Occipital lobe (tissue), 2 donors: ENCODE measurements around the gene TRMT10A. TPM values are rescaled to one million over a fixed set of nuclear protein-coding genes. Genes with fewer than 3 reads are reported as not detected.

Source experiments
- DNase-seq: peaks from one replicate; lab custom pipeline; 2025; lab: John Stamatoyannopoulos, UW
- total RNA-seq: library from RNA; depleted of rRNA; stranded (reverse); fragments of >200 nt; gene quantifications from one replicate; pipeline ENCODE4 v1.2.3, GENCODE V29; 2014

TRMT10A gene
- total RNA-seq, result 5.6 TPM

GRCh38 chr4:99563310-99564186 lies at the start of gene TRMT10A:
TSS of gene TRMT10A (minus strand) at chr4:99564039. CDS start at chr4:99559338, 4,701 bp downstream.
- peak; percentile 96 for DNase-seq

DNA sequence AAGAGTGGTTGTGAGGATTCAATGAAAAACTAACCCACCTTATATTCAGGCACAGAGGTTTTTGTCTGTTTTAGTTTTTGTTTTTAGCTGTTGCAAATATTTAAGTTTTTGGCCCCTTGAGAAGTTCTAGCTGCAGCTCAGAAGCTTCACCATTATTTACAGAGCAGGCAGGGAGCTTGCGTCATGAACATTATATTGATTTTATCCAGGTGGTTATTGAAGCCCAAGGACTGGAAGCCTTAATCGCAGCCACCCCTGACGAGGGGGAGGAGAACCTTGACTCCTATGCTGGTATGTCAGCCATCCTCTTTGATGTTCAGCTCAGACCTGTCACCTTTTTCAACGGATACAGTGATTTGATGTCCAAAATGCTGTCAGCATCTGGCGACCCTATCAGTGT lies 48.9 kb upstream of the TRMT10A start:
- no peak for DNase-seq

- no peak for DNase-seq
These were observed 48.4 kb upstream of the TRMT10A start for GRCh38 chr4:99612281-99612680.

DNA sequence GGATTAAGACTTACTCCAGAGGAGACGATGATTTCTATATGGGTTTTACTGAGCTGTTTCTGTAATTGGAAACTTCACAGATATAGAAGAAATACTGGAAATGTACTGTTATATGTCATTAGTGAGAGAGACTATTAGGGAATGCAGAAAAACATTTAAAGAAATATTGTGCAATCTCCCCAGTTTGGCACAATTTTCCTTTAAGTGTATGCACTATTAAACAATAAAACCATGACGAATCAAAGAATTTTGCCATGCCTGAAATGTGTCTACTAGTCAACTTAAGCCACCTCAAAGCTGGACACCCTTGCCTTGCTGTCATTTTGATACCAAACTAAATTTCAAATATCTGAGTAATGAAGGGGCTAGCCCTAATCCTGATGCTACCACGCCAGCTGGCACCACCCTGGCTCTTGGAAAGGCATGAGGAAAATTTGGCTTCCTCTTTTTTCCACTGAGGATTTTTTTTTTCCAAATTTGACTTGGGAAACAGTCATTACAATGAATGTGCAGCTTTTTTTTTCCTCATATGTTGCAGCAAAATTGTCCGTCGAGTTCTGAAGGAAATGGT lies 46.9 kb upstream of the TRMT10A start:
- DNase-seq, result no peak

DNA sequence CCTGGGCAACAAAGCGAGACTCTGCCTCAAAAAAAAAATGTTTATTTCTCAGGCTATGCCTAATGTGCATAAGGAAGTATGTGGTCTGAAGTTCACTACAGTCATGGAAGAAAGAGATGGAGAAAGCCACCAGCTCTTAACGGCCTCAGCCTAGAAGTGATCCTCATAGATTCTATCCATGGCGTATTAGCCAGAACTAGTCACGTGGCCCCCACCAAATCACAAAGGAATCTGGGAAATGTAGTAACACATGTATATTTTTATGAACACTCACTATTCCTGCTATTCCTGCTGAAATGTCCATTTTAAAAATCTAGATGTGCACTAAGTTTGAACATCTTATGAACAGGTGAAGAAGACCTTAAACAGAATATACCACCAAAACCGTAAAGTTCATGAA lies 44.6 kb upstream of the TRMT10A start:
- no peak for DNase-seq

DNA sequence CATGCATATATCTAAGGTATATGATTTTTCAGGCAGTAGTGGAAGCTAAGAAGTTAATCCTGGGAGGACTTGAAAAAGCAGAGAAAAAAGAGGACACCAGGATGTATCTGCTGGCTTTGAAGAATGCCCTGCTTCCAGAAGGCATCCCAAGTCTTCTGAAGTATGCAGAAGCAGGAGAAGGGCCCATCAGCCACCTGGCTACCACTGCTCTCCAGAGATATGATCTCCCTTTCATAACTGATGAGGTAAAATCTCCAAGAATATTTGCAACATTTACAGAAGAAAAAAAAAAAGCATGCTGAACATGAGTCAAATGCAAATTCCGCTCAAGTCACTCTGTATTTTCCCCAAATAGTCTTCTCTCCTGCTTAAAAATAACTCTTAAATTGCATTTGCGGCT lies 42.9 kb upstream of the TRMT10A start:
- no peak for DNase-seq

DNA sequence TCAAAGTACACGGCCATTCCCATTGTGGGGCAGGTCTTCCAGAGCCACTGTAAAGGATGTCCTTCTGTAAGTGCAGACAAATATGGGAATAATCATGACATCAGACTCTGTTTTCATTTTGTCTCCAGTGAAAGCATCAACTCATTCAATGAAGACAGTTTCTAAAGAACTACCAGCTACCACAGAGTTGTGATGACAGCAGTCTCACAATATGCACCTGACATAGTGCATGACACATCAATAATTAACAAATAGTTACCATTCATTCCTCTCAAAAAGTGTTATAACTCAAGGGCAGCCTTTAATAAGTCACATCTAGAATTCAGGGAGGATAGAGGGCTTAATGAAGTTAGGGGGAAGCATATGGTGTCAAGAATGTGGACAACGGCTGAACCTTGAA lies 31.0 kb upstream of the TRMT10A start:
- DNase-seq, result no peak

DNA sequence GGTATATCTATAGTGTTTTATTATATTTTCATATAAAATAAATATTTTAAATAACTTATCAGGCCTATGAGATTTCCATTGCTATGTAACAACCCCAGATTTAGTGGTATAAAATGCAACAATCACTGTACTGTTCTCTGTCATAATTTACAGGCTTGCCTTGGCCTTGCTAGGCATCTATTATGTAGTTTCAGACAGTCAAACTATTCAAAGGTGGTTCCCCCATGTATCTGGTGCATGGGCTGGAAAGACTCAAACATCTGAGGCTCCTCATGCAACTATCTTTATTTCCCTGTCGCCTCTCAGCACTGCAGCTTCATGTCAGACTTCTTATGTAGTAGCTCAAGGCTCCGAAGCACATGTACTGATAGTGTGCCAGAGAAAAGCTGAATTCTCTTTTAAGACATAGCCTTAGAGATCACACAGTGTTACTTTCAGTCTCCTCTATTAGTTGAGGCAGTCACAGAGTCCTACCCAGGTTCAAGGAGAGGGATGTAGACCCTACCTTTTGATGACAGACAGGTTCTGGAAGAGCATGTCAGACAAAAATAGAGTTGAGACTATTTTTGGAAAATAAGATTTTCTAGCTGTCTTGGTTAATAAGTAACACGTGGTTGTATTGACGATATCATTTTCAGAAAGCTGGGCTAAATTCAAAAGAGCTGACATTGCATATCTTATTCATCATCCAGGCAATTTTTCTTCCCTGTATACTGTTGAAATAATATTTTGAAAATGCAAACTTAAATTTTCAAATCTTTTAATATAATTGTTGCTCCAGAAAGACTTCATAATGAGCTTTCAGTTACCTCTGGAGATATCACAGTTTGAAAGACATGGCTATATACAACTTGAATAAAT lies 30.2 kb upstream of the TRMT10A start:
- no peak for DNase-seq

DNA sequence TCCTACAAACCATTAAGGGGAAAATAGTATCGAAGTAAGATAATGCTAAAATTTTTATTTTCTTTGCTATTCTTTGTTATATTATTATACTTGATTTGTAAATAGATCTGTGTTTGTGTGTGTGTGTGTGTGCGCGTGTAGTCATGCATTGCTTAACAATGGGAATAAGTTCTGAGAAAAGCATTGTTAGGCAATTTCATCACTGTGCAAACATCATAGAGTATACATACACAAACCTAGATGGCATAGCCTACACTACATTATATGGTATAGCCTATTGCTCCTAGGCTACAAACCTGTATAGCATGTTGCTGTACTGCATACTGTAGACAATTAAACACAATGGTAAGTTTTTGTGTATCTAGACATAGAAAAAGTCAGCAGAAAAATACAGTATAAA lies 27.9 kb upstream of the TRMT10A start:
- DNase-seq, result no peak

- DNase-seq, result no peak
These were observed 24.0 kb upstream of the TRMT10A start for GRCh38 chr4:99587803-99588202.

GRCh38 chr4:99587309-99587708 lies 23.5 kb upstream of the TRMT10A start:
- DNase-seq, result no peak

GRCh38 chr4:99586797-99587196 lies 23.0 kb upstream of the TRMT10A start:
- DNase-seq, result no peak

GRCh38 chr4:99586322-99586721 lies 22.5 kb upstream of the TRMT10A start:
- DNase-seq, result no peak

DNA sequence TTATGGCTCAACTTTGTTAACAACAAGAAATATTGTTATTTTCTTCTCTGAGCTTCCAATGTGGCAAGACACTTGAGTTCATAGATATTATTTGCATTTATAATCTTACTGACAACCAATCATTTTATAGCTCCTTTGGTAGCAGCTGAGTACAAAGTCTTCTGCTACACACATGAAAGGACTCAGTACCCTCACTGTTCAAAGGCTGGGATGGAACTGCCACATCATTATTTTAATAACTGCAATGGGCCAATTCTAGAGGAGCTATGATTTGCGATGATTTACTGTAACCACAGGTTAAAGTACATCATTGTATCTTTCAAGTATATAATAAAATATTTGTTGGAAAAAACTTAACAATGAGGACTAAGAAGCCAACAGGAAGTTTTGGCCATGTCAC lies 21.7 kb upstream of the TRMT10A start:
- no peak for DNase-seq

DNA sequence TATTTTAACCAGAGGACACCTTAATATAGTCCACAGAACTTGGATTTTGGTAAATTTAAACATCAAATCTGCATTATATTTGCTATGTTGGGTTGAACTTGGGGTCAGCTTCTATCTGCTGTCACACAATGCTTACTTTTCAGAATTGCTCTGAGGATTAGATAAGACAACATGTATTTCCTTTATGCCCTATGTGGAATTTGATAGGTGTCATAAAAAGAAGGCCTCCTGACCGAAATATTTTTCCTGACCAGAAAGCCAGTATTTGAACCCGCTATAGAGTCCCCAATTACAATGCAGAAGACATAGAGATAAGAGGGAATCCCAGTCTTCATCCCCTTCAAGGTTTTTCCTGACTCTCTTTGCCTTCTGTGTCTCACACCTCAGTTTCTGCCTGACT lies 14.9 kb upstream of the TRMT10A start:
- no peak for DNase-seq

GRCh38 chr4:99574530-99575324 lies 10.9 kb upstream of the TRMT10A start, which contains the start of gene MTTP:
TSS of gene MTTP (plus strand) at chr4:99574824. CDS start at chr4:99574910, 86 bp downstream.
- no peak for DNase-seq

DNA sequence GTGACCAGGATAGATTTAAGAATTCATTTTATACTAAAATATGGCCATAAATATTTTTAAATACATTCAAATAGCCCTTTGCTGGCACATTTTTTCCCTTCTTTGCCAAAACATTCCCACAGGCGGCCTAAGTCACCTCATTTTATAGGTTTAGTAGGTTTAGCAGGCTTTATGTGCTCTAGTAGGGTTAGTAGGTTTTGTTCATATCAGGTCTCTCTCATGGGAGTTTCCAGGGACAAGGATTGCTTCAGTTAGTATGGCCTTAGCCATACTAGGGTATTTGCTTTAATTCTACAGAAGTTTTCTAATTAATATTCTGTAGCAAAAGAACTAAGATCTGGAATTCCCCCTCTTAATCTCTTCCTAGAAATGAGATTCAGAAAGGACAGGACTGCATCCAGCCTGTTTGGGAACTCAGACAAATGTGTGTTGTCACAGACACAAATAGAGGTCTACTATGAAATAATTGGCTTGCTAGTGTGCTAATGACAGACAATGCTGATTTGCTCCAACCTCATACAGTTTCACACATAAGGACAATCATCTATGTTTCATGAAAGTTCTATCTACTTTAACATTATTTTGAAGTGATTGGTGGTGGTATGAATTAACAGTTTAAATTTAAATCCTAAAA lies 10.0 kb upstream of the TRMT10A start:
- DNase-seq, result no peak

DNA sequence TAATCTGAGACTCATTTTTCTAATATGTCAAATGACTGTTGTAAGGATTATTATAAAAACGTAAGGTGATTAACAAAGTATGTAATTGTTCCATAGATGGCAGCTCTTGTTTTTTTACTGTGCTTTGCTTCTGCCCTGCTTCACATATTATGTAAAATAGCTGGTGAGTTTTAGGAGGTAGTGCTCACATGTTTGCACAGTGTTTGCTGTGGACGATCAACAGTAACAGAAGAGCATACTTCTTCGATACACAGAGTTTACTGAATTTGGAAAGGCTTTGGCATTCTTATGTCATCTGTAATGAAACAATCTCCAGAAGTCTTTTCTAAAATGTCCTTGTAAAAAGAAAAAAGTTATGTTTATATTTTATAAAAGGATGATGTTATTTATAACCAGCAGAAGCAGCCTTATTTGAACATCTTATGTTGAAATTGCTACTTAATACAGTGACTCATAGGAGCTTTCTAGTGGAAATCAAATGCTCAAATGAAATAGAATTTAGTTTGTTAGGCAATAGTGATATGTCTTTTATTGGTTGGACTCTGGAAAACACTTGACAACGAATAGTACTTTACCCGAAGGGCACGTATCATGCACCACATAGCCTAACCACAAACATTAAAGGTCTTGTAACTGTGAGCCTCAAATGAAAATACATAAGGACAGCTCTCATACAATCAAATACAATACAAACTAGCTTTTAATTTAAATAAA lies 8.8 kb upstream of the TRMT10A start:
- DNase-seq, result no peak

DNA sequence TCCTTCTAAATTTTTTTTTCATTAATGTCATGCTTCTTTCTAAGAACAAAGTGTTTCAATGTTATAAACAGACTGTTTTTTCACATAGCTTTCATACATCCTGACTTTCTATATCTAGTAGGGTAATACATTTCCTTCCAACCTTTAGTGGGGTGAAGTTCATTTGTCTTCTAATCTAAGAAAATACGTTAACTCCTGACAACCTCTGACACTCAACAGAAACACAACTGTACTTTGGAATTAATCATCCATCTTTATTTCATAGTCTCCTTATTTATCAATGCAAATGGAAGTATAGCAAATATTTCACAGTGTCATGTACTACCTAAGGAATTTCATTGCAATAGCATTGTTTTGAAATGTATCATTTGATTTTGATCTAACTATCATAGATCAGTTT lies 8.0 kb upstream of the TRMT10A start:
- DNase-seq, result no peak

GRCh38 chr4:99564921-99565320 lies 1.1 kb upstream of the TRMT10A start:
- no peak for DNase-seq
